COLO668 (cell line): ENCODE measurements around the gene FRMD6.

Experiments
- DNase-seq: peaks from one replicate; lab custom pipeline; 2025; ENCODE audit not compliant: unreplicated experiment; lab: John Stamatoyannopoulos, UW

Gene FRMD6

GRCh38 chr14:51651388-51652167, at the start of gene FRMD6:
TSS of gene FRMD6 (plus strand) at chr14:51651910. CDS start at chr14:51689837, 37,927 bp downstream.
- DNase-seq, result peak; percentile 90

DNA sequence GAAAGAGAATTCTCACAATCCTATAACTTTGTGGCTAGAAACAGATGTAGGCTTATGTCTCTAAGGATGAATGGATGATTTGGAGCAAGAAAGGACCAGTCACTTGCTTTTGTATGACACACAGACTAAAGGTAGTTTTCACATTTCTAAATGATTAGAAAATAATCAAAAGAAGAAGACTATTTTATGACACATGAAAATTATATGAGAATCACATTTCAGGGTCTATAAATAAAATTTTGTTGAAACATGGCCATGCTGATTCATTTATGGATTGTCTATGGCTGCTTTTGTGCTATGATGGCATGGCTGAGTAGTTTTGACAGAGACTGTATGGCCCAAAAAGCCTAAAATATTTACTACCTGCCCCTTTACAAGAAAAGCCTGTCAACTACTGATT, 49.4 kb upstream of the FRMD6 start:
- DNase-seq, result no peak

- no peak for DNase-seq
Measured at GRCh38 chr14:51603495-51603894, 48.2 kb upstream of the FRMD6 start.

DNA sequence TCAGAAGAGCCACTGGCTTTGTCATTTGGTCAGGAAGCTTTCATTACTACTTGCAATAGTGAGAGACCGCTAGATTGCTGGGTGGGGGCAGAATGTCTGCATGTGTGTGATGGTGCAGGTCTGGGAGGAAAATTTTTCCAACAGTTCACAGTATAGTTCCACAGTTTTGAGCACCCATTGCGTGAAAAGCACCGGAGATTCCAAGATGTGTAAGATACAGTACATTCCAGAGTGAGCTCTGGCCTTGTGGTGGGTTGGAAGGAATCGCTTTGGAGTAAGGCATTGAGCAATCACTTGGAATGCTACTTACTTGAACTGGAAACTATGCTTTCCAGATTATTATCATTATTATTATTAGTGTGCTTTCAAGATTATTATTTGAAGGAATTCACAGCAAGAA, 47.6 kb upstream of the FRMD6 start:
- DNase-seq, result no peak

DNA sequence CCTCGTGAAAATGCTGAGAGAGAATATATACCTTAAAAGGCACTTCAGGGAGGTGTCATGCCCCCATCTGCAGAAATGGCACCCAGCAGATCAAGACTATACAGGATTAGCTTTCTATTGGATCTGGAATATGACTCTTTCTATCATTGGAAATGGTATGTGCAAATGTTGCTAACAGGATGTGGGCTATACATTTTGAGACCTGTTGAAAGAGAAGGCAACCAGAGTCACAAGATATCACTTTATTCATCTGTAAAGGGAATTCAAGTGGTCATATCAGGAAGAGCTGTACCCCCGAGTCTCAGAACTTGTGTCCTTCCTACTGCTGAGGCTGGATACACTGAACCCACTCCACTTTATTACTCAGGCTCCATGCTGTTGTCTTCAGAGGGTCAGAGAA, 46.1 kb upstream of the FRMD6 start:
- DNase-seq, result no peak

DNA sequence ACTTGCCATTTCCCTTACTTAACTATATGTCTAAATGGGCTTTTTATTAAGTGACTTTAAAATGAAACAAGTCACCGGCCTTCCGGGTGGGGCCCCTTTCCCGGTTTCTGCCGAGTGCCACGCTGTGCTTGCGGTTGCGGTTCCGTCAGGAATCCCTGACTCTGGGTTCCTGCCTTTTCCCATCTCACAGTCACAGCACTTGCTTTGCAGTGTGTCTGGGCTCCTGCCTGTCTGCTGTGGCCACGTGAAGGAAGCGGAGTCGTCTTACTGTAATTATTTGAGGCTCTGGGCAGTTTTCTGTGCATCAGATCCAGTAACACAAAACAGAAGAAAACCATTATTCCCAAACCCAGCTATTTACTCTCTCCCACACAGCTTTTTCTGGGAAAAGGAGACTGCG, 44.0 kb upstream of the FRMD6 start:
- DNase-seq, result no peak

GRCh38 chr14:51609251-51609954, 42.3 kb upstream of the FRMD6 start:
- DNase-seq, result no peak

- DNase-seq, result no peak
Measured at GRCh38 chr14:51609955-51610283, 41.8 kb upstream of the FRMD6 start.

DNA sequence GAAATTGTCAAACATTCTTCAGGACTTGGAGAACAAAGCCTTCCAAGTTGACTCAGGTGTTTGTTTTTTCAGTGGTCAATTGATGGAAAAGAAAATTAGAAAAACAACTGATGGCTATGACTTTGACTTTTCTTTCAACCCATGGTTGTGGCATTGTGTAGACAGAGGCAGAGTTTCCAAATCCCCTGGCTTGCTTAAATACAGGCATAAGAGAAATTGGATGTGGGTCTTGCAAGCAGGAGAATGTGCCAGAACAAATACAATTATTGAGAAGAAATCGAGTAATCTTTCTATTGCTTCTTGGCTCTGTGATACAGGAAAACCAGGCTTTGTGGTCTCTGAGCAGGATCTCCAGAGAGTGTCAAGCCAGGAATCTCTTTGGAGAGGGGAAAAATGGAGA, 40.9 kb upstream of the FRMD6 start:
- no peak for DNase-seq

- no peak for DNase-seq
Measured at GRCh38 chr14:51612449-51612848, 39.3 kb upstream of the FRMD6 start.

GRCh38 chr14:51613416-51613815, 38.3 kb upstream of the FRMD6 start:
- no peak for DNase-seq

DNA sequence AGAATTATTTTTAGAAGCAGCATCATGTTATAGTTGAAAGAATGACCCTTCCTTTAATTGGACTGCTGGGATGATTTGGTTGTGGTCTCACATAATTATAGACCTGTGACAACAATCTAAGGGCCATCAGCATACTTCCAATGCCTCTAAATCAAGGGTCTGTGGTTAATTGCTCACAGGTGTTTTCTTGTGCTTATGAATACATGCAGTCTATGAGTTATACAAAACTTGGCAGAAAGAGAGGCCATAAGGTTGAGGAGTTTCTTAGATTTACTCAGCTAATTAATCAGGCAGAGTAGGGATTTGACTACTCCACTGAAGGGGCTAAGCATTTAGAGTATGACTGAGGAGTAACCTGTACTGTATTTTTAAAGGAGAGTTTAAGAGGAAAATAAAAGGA, 37.0 kb upstream of the FRMD6 start:
- DNase-seq, result no peak

GRCh38 chr14:51616256-51616655, 35.5 kb upstream of the FRMD6 start:
- no peak for DNase-seq

- DNase-seq, result no peak
Measured at GRCh38 chr14:51616724-51617409, 34.8 kb upstream of the FRMD6 start.

GRCh38 chr14:51619561-51619960, 32.1 kb upstream of the FRMD6 start:
- DNase-seq, result no peak

GRCh38 chr14:51620056-51620455, 31.7 kb upstream of the FRMD6 start:
- no peak for DNase-seq

GRCh38 chr14:51621654-51622053, 30.1 kb upstream of the FRMD6 start:
- no peak for DNase-seq

GRCh38 chr14:51622376-51622775, 29.3 kb upstream of the FRMD6 start:
- DNase-seq, result no peak

DNA sequence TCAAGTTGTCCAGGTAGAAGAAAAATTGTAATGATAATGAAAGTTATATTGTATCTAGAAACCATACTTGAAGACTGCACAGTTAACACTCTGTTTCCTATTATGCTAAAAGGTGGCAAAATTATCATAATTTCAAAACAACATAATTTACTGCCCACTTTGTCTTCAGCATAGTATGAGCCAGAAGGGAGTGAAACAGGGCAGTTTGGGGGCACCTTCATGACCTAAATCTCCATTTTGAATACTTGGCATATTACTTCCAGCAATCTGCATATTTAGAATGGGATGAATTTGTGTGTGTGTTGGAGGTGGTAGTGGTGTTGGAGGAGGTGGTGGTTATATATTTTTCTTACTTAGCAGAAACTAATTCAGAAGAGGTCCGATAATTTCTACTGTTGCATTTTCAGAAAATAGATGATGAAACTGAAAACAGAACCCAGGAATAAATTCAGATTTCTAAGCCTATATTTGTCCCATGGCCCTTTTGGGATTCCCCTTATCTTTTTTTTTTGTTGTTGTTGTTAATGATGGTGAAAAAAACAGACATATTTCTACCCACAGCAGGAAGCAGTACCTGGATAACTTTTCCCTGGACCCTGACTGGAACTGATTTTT, 26.6 kb upstream of the FRMD6 start:
- DNase-seq, result no peak

GRCh38 chr14:51626185-51626584, 25.5 kb upstream of the FRMD6 start:
- DNase-seq, result no peak

GRCh38 chr14:51626788-51627187, 24.9 kb upstream of the FRMD6 start:
- DNase-seq, result no peak

- no peak for DNase-seq
Measured at GRCh38 chr14:51627313-51627712, 24.4 kb upstream of the FRMD6 start.
